NCI-H2196 (cell line): Measurements from ENCODE around the gene ZBTB20.

Experiments
- DNase-seq: peaks from one replicate; lab custom pipeline; 2025; ENCODE audit not compliant: unreplicated experiment; lab: John Stamatoyannopoulos, UW

ZBTB20 gene

GRCh38 chr3:114319453-114319852 lies 827.6 kb downstream of the ZBTB20 start:
- peak; percentile 86 for DNase-seq

DNA sequence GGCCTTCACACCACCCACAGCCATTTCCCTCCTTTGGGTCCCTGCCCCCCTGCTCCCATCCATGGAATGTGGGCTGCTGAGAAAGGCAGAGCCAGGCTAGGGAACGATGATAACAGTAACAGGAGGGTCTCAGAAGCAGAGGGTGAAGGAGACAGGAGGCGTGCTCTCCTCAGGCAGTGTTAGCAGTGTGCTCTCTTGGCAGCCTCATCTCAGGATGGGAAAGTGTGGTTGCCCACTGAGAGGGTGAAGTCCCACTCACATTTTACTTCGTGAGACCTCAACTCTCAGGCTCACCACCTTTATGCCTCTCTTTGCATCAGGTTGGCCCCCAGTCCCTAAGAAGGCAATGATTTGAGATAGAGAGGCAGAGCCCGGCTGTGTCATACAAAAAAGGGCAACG lies 828.8 kb downstream of the ZBTB20 start:
- no peak for DNase-seq

DNA sequence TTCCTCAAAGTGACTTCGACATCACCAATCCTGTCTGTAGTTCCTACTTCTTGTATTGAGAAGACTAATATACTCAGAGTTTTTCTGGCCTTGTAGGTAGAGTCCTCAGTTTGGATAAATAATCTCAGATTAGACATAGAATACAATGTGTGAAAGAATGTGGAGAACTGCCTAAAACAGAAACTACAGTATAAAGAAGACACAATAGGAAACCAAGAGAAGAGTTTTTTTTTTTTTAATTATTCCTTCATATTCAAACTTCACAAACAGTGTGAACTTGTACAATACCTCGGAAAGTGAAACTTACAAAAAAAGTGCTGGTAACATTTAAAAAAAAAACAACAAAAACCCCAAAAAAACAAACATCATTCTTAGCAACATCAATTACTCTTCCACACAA lies 832.8 kb downstream of the ZBTB20 start:
- DNase-seq: no peak

DNA sequence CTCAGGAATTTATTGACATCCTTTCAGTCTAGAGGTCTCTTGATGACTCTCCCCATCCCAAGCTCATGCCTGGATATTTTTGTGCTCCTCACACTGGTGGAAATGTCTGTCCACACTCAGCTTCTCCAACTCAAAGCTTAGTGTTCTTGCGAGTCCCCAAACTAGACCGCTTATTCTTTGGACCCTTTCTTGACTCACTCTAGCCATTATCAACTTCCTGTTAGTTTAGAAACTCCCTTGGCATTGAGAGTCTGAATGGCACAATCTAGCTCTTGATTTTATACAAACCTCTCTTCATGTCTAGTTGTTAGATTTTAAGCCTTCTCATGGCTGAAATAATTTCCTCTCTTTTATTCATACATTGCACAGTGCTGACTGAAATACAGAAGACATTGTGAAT lies 833.7 kb downstream of the ZBTB20 start:
- DNase-seq: no peak

DNA sequence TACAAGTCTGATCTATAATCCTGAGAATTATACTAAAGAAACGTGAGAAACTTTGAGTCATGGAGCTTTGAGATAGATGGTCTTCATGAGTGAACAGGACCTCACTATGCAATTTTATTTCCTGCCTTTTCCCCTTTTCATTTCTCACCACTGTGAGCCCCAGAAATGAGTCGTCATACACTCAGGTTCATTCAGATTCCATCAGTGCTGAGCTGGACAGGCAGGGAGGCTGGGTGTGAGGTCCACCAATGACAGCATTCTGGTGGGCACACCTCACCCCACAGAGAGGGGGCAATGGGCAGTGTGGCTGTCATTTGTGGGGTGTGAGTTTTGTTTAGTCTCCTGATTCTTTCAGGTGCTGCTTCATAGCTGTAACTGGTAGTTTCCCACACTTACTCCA lies 836.4 kb downstream of the ZBTB20 start:
- DNase-seq: no peak

- DNase-seq: no peak
These were observed 838.3 kb downstream of the ZBTB20 start for GRCh38 chr3:114308830-114309229.

- no peak for DNase-seq
These were observed 838.7 kb downstream of the ZBTB20 start for GRCh38 chr3:114308377-114308776.

- no peak for DNase-seq
These were observed 839.3 kb downstream of the ZBTB20 start for GRCh38 chr3:114307832-114308231.

- no peak for DNase-seq
These were observed 839.8 kb downstream of the ZBTB20 start for GRCh38 chr3:114307222-114307830.

DNA sequence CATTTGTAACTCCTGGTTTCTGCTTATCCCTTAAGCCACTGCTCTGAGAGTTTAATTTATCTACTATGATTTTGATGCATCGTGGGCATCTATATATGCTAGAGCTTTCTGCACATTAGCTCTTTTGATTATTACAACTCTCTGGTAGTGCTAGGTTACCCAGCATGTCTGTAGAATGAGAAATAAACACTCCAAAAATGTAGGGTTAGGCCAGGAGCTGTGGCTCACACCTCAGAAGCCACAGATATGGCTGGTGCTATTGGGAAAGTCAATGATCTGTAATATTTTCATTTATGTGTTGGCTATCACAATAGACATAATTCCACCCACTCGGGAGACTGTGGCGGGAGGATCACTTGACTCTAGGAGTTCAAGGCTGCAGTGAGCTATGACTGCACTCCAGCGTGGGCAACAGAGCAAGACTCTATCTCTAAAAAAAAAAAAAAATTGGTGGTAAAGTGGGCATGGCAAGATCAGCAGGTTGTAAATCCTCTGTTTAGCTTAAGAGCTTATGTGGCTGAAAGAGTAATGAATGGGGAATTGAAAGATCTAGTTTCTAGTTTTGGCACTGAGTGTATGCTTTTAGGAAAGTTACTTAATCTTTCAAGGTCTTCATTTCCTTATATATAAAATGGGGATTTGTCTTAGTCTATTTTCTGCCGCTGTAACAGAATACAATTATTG lies 847.0 kb downstream of the ZBTB20 start:
- no peak for DNase-seq

DNA sequence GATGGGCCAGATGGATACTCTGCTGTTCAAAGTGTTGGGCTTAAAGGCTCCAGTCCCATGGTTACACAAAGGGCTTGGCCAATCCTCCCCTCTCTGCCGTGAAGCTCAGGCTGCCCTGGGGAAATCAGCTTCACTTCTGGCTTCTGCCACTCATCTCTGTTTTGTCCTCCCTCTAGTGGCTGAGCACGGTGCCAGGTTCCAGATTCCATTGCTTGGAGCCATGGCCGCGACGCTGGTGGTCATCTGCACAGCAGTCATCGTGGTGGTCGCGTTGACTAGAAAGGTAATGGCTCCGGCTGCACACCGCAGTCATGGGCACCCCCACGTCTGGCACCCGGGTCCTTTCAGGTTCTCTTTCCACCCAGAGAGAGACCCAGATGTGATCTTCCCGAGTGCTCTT lies 847.7 kb downstream of the ZBTB20 start:
- no peak for DNase-seq

- no peak for DNase-seq
These were observed 851.1 kb downstream of the ZBTB20 start for GRCh38 chr3:114295946-114296345.

GRCh38 chr3:114294940-114295480 lies 852.1 kb downstream of the ZBTB20 start:
- DNase-seq: no peak

DNA sequence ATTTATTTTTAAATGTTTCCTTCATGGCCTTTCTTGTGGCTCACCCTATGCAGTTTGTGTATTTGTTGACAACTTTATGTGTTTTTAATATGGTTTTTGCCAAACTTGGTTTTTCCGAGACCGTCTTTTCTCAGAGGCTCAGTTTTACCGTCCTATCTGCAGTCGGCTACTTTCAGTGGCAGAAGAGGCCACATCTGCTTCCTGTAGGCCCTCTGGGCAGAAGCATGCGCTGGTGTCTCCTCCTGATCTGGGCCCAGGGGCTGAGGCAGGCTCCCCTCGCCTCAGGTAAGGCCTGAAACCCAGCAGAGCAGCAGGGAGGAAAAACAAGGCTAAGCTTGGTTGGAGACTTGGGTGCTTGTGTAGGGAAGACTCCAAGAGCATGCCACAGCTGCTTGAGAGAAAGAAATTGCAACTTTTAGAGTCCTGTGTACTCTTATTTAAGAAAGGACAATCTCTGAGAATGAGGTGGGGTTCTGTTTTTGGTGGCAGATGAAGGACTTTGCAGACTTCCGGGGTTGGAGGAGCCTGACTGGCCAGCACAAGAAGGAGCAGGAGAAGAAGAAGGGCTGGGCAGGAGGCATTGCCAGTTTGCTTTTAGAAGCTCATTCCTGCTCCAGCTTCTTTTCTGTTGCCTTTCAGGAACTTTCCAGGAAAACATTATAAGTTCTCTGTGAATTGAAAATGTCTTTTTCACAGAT lies 853.1 kb downstream of the ZBTB20 start, which contains the start of gene TIGIT:
Gene TIGIT, plus strand, starts transcription at position 191 of the 698 bp plus-strand sequence. Its CDS starts 34 bp downstream, at position 225.
- no peak for DNase-seq

DNA sequence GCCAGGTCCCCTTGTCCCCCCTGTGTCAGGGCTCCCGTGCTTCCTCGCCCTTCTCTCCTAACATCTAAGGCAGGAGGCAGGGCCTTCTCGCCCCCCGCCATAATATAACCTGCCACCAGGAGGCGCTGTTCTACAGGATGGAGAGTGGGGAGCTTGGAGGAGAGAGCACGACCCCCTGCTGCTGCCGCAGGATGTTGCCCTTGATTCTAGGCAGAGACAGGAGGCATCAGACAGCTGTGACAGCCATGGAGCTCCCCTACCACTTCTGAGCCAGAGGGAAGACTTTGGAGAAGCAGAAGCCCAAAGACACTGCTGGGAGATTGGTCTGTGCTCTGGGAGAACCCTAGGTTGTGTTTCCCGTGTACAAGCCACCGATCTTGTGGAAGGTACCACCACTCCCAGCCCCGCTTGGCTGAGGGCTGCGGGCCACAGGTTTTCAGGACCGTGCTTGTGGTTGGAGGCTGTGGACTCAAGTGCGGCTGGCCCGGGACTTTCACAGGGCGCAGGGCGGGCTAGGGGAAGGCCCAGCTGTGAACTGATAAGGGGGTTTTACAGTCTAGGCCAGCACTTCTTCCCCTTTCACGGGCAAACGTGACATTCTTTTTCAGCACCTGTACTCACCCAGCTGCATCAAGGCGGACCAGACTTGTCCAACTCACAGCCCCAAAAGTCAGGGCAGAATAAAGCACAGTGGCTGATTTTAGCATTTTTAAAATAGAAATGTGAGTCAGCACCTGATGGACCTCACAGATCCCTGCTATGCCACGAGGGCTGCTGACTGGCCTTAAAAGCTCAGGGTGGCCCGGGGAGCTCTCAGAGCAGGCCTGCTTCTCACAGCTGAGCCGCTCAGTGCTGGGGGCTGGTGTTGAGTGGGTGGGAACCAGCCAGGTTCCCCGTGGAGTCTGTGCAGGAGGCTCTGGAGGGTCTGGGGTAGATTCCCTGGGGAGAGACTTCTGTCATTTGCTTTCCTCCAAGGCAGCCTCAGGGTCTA lies 855.9 kb downstream of the ZBTB20 start:
- peak; percentile 81 for DNase-seq

GRCh38 chr3:114286266-114286665 lies 860.8 kb downstream of the ZBTB20 start:
- no peak for DNase-seq

- DNase-seq: no peak
These were observed 861.3 kb downstream of the ZBTB20 start for GRCh38 chr3:114285648-114286230.

GRCh38 chr3:114284644-114285043 lies 862.4 kb downstream of the ZBTB20 start:
- no peak for DNase-seq
